Naive B cell (primary cell): ENCODE data around the gene IMMP2L. TPM values are rescaled to one million over a fixed set of nuclear protein-coding genes. Genes with fewer than 3 reads are reported as not detected.

ENCODE experiments used
- ATAC-seq, 2 donors: fragments of 150-1000 bp; cut with Tn5 transposase; 2 replicates each; pipeline ENCODE4 v1.10.0; 2021; ENCODE audit warnings: low read depth in 2 of 2, mild to moderate bottlenecking in 2 of 2, moderate library complexity in 2 of 2
- DNase-seq: peaks from one replicate; pipeline ENCODE4 v3.0.0; 2022
- H3K27ac Mint-ChIP-seq, 6 donors: one replicate each; pipeline ENCODE4 v1.8.0; 2020 to 2022; ENCODE audit warnings: mild to moderate bottlenecking in 6 of 6, mixed read lengths in 6 of 6, moderate library complexity in 5 of 6, inconsistent platforms in 2 of 6
- H3K27me3 Mint-ChIP-seq, 3 donors: one replicate each; pipeline ENCODE4 v1.8.0; 2021 to 2022; ENCODE audit warnings: mixed read lengths in 3 of 3, mild to moderate bottlenecking in 1 of 3
- H3K36me3 Mint-ChIP-seq, 2 donors: one replicate each; pipeline ENCODE4 v1.8.0; 2020 to 2022; ENCODE audit warnings: mixed read lengths in 2 of 2, inconsistent platforms in 1 of 2, mild to moderate bottlenecking in 1 of 2
- H3K4me1 Mint-ChIP-seq, 3 donors: one replicate each; pipeline ENCODE4 v1.8.0; 2020 to 2022; ENCODE audit warnings: mixed read lengths in 3 of 3, inconsistent platforms in 1 of 3, mild to moderate bottlenecking in 1 of 3, moderate library complexity in 1 of 3
- H3K4me3 Mint-ChIP-seq, 8 donors: one replicate each; pipeline ENCODE4 v1.8.0; 2020 to 2022; ENCODE audit warnings: mild to moderate bottlenecking in 8 of 8, mixed read lengths in 8 of 8, moderate library complexity in 8 of 8, inconsistent platforms in 2 of 8
- H3K9me3 Mint-ChIP-seq, 7 donors: one replicate each; pipeline ENCODE4 v1.8.0; 2020 to 2022; ENCODE audit warnings: mixed read lengths in 7 of 7, mild to moderate bottlenecking in 5 of 7, inconsistent platforms in 2 of 7, moderate library complexity in 1 of 7
- polyA plus RNA-seq, 6 donors: library from polyadenylated mRNA; unstranded; fragments of 300-500 nt; fragmentation: Illumina TruSeq; gene quantifications; one replicate each; pipeline ENCODE4 v1.2.3, GENCODE V29; 2021; ENCODE audit warnings: low read depth in 6 of 6

Gene IMMP2L
- polyA plus RNA-seq, 6 donors from 2014 or later = 14.9 to 34.0 (median 25.9) TPM

DNA sequence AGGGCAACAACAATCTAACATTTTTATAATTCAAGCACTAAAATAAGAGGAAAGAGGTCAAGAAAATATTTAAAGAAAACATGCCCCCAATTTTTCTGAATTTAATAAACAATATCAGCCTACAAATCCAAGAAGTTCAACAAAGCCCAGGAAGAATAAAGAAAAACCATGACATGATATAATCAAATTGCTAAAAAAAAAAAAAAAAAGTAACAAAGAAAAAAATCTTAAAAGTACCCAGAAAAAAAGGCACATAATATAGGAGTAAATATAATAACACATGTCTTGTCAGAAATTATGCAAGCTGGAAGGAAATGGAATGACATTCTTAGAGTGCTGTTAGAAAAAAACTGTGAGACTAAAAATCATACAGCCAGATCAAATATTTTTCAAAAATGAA lies 151.4 kb downstream of the IMMP2L start:
- Mint-ChIP-seq H3K4me1 (peaks cover 0 to 6% (median 3%) of the 10 kb centered on the region in 3 donors), H3K36me3 (peaks cover 14 to 18% of the 10 kb centered on the region in 2 donors), H3K9me3 (peaks cover 0 to 3% (median 0%) of the 10 kb centered on the region in 7 donors), H3K27ac (no peak overlapping the region), H3K27me3 (no peaks in the 10 kb centered on the region), H3K4me3 (no peak overlapping the region)
- no peak for ATAC-seq
- no peak for DNase-seq

DNA sequence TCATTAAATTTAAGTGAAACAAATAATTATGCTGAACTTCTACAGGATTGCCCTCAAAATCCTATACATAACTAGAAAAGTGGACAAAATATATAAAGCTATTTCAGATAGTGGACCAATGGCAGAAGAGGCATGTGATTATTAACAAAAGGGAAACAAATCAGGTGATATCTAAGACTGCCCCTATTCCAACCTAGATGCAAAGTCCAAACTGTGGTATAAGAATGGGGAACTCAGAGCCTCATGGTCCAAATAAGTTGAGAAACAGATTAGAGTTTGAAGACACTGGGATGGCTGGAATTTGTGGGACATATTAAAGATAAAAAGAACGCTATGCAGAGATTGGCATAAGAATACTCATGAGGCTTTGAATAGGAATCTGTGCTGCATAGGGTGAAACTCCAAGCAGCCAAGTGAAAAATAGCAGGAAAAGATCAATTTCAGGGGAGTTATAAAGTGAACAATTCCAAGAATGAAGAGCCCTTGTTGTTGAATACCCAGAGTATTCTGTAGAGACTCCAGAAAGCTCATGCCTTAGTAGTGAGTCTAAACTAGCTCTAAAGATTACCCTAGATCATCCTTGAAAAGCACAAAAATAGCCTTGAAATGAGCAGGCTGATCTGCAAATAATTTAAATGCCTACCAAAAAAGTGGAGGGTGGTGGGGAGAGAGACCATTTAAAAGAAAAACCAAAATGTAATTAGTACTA lies 152.4 kb downstream of the IMMP2L start:
- Mint-ChIP-seq H3K27me3 (no peaks in the 10 kb centered on the region), H3K9me3 (peaks cover 0 to 3% (median 0%) of the 10 kb centered on the region in 7 donors), H3K4me3 (no peak overlapping the region), H3K27ac (peak overlapping the region in 1 of 6 donors; percentile 49), H3K36me3 (peaks cover 14 to 18% of the 10 kb centered on the region in 2 donors), H3K4me1 (peaks cover 0 to 6% (median 3%) of the 10 kb centered on the region in 3 donors)
- ATAC-seq = no peak
- DNase-seq = no peak

DNA sequence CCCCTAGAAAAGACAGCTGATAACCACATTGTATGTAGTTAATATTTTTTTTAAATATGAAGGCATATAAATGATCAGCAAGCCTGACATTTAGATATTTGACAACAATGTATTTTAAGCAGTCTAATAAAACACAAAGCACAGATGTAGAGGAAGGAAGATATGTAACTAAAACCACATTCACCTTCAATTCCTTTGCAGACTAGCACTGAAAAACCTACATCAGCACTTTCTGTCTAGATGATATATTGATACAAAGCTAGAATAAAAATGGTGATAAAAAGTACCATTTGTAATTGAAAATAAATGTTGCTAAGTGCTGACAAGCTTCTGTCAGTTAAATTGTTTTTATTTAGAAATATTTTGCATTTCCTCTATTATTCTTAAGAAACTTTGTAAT lies 153.6 kb downstream of the IMMP2L start:
- ATAC-seq = no peak
- no peak overlapping the region for H3K27ac Mint-ChIP-seq
- no peak overlapping the region for H3K4me3 Mint-ChIP-seq
- H3K9me3 Mint-ChIP-seq = peaks cover 0 to 3% (median 0%) of the 10 kb centered on the region in 7 donors
- peaks cover 14 to 18% of the 10 kb centered on the region in 2 donors for H3K36me3 Mint-ChIP-seq
- peaks cover 0 to 4% (median 3%) of the 10 kb centered on the region in 3 donors for H3K4me1 Mint-ChIP-seq
- DNase-seq = no peak
- no peaks in the 10 kb centered on the region for H3K27me3 Mint-ChIP-seq

DNA sequence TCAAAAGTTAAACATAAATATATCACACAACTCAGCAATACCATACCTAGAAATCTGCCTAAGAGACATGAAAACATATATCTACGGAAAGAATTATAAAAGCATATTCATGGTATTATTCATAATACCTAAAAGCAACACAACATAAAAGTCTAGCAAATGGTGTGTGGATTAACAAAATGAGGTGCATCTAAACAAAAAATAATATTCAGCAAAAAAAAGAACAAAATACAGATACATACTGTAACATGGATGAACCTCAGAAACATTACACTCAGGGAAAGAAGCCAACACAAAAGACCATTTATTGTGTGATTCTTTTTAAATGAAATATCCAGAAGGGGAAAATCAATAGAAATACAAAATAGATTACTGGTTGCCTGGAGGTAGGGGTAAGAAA lies 155.0 kb downstream of the IMMP2L start:
- Mint-ChIP-seq H3K9me3 (peaks cover 0 to 7% (median 2%) of the 10 kb centered on the region in 7 donors), H3K4me3 (no peak overlapping the region), H3K27ac (no peak overlapping the region), H3K4me1 (peaks cover 3 to 5% (median 3%) of the 10 kb centered on the region in 3 donors), H3K27me3 (no peaks in the 10 kb centered on the region), H3K36me3 (peaks cover 14 to 18% of the 10 kb centered on the region in 2 donors)
- DNase-seq = no peak
- no peak for ATAC-seq

DNA sequence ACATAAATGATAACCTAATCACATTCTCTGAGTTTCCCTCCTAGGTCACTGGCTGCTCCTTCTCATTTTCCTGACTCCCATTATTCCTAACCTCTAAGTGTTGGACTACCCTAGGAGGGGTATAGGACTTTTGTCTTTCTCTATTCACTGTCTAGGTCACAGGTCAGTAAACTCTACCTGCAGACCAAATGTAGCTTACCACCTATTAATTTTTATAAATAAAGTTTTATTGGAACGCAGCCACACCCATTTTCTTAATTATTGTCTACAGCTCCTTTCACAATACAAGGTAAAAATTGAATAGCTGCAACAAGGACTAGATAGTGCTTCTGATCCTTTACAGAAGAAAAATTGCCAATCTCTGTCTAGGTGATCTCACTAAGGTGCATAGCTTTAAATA lies 156.7 kb downstream of the IMMP2L start:
- peaks cover 0 to 7% (median 2%) of the 10 kb centered on the region in 7 donors for H3K9me3 Mint-ChIP-seq
- no peak for ATAC-seq
- H3K4me1 Mint-ChIP-seq = peaks cover 0 to 5% (median 3%) of the 10 kb centered on the region in 3 donors

DNA sequence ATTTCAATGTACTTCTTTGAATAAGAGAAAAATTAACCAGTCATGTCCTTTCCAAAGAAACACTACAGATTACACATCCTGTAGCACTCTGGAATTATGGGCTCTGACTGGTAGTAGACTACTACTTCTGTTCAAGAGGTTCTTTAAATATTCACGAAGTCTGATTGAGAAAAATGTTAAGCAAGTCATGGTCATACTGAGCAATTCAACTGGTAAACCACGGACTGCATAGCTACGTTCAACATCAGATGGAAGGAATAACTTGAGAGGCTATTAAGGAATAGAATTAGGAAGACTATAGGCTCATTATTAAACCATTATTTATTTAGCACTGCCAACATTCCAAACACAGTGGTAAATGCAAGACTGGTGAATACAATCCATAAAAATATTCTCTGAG lies 160.8 kb downstream of the IMMP2L start:
- Mint-ChIP-seq H3K36me3 (peaks cover 4 to 5% of the 10 kb centered on the region in 2 donors), H3K27ac (no peak overlapping the region), H3K4me3 (no peak overlapping the region), H3K9me3 (peaks cover 0 to 7% (median 5%) of the 10 kb centered on the region in 7 donors), H3K27me3 (no peaks in the 10 kb centered on the region), H3K4me1 (peaks cover 0 to 5% (median 2%) of the 10 kb centered on the region in 3 donors)
- ATAC-seq (no peak), DNase-seq (no peak)

More for the DNA sequence above, 156.7 kb downstream of the IMMP2L start:
- no peak for DNase-seq
- no peak overlapping the region for H3K27ac Mint-ChIP-seq
- no peak overlapping the region for H3K4me3 Mint-ChIP-seq
- H3K27me3 Mint-ChIP-seq = no peaks in the 10 kb centered on the region
- peaks cover 4 to 7% of the 10 kb centered on the region in 2 donors for H3K36me3 Mint-ChIP-seq

DNA sequence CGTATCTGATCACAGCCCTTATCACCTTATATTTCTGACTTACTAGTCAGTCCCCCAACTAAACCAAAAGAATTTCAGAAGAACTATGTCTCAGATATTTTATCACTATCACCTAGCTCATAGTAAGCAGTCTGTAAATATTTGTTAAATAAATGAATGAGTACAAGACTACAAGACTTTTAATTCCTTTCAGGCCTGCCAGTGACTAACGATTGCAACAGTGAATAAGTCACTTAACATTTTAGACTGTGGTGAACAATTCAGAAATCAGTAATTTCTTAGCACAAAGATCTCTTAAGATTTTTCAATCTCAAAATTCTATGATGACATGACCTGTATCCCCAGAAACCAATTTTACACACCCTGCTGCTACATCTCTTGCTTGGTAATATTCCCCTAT lies 162.2 kb downstream of the IMMP2L start:
- ATAC-seq (no peak), DNase-seq (no peak)
- Mint-ChIP-seq H3K9me3 (peaks cover 2 to 9% (median 4%) of the 10 kb centered on the region in 7 donors), H3K4me3 (peak overlapping the region in 1 of 8 donors; percentile 62), H3K36me3 (peaks cover 0 to 8% of the 10 kb centered on the region in 2 donors), H3K27me3 (no peaks in the 10 kb centered on the region), H3K4me1 (peaks cover 0 to 5% (median 0%) of the 10 kb centered on the region in 3 donors), H3K27ac (no peak overlapping the region)

DNA sequence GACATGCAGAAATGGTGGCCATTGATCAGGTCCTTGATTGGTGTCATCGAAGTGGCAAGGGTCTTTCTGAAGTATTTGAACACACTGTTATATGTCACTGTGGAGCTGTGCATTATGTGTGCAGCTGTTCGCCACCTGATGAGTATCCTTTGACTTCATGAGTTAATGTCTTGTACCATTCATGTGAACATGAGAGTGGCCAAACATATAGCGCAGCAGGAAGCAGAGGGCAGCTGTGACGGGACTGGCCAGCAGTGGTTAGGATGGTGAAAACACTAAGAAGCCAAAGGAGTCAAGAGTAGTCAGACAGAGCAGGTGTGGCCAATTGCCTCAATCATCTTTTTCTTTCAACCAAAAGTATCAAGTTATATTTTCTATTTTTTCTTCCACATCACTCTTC lies 167.4 kb downstream of the IMMP2L start:
- Mint-ChIP-seq H3K36me3 (peaks cover 14 to 21% of the 10 kb centered on the region in 2 donors), H3K4me1 (peaks cover 0 to 10% (median 8%) of the 10 kb centered on the region in 3 donors), H3K9me3 (peaks cover 0 to 12% (median 4%) of the 10 kb centered on the region in 7 donors)

DNA sequence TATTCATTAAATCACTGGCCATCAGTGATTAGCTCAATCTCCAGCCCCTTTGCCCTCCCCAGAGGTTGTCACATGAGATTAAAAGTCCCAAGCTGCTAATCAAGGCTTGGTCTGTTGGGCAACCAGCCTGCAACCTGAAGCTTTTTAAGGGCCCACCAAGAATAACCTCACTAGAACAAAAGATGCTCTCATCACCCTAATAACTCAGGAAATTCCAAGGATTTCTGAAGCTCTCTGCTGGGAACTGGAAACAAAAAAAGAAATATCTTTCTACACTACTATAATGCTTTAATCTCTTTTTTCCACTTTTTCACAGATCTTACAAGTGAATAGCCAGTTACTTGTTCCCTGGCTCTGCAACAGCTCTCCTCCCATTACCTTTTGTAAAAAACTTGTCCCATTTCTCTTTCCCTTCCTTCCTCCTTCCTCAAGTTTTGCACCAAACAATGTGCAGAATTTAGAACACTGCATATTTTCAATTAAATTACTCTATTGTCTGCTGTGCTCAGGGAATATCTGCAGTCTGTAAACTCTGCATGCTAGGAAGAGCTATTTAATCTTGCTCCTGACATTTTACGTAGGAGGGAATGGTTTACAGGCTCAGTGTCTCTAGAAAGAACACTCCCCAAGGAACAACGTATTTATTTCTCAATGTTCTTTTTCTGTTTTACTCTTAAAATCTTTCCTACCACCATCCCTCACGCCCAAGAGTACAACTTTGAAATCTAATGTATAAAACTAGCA lies 169.1 kb downstream of the IMMP2L start:
- DNase-seq (no peak), ATAC-seq (no peak)
- H3K4me3 Mint-ChIP-seq = no peak overlapping the region
- peaks cover 13 to 23% (median 18%) of the 10 kb centered on the region in 3 donors for H3K4me1 Mint-ChIP-seq
- peaks cover 15 to 21% of the 10 kb centered on the region in 2 donors for H3K36me3 Mint-ChIP-seq
- no peaks in the 10 kb centered on the region for H3K27me3 Mint-ChIP-seq
- peak overlapping the region in 3 of 6 donors; percentile 13 to 37 (median 35) for H3K27ac Mint-ChIP-seq
- H3K9me3 Mint-ChIP-seq = peaks cover 0 to 18% (median 8%) of the 10 kb centered on the region in 7 donors

More for the DNA sequence above, 167.4 kb downstream of the IMMP2L start:
- Mint-ChIP-seq H3K27ac (no peak overlapping the region), H3K27me3 (no peaks in the 10 kb centered on the region), H3K4me3 (no peak overlapping the region)
- ATAC-seq (no peak), DNase-seq (no peak)

DNA sequence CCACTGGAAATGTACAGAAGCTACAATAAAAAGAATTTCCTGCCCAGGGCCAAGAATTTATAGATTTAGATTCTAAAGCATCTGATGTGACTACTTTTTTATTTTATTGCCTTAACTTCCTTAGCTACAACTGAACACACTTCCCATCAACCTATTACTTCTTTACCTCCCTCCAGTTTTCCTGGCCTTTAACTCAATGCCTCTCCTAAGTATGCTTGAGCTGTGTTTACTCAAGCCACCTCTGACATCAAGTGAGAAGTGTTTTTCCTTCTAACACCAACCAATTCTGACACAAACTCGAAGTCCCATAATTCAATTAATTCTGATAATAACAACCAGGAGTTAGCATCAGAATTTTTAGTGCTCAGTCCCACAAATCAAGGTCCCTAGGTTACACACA lies 170.0 kb downstream of the IMMP2L start:
- peaks cover 15 to 21% of the 10 kb centered on the region in 2 donors for H3K36me3 Mint-ChIP-seq
- DNase-seq (no peak), ATAC-seq (no peak)
- H3K9me3 Mint-ChIP-seq = peaks cover 0 to 18% (median 10%) of the 10 kb centered on the region in 7 donors
- no peak overlapping the region for H3K4me3 Mint-ChIP-seq
- H3K27me3 Mint-ChIP-seq = no peaks in the 10 kb centered on the region
- H3K27ac Mint-ChIP-seq = no peak overlapping the region
- peaks cover 16 to 25% (median 18%) of the 10 kb centered on the region in 3 donors for H3K4me1 Mint-ChIP-seq

DNA sequence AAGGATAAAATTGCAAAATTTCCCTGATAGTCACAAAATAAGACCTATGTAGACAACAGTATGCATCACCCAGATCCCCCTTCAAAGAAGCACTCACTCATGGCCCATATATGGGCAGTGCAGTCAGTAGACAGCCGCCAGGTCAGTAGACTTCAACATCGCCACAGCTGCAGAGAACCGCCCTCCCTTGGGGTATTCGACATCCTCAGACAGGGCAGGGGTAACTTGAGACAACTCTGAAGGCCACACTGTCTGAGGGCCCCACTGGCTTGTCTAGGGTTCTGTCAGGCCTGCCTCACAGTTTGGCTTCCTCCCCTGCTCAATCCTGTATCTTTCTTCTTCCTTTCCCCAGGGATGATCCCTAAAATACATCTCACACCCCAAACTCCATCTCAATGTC lies 172.3 kb downstream of the IMMP2L start:
- Mint-ChIP-seq H3K27ac (peak overlapping the region in 2 of 6 donors; percentile 9 to 90), H3K4me1 (peaks cover 16 to 25% (median 18%) of the 10 kb centered on the region in 3 donors), H3K9me3 (peaks cover 0 to 13% (median 6%) of the 10 kb centered on the region in 7 donors), H3K27me3 (no peaks in the 10 kb centered on the region), H3K4me3 (no peak overlapping the region), H3K36me3 (peaks cover 15 to 17% of the 10 kb centered on the region in 2 donors)
- ATAC-seq (no peak), DNase-seq (no peak)

DNA sequence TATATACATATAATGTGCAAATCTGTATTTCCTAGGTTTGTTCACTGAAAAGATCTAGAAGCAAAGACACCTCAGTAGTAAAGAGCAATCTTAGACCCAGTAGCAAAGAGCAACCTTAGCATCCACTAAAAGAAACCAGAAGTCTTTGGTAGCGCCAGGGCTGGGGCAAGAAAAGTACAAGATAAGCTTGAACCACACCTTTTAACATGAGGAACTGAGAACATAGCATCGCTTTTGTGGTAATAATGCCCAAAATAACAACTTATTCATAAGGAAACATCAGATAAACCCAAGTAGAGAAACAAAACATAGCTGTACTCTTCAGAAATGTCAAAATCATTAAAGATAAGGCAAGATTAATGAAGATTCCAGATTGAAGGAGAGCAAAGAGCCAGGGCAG lies 173.4 kb downstream of the IMMP2L start:
- peaks cover 14 to 15% of the 10 kb centered on the region in 2 donors for H3K36me3 Mint-ChIP-seq
- H3K4me1 Mint-ChIP-seq = peaks cover 16 to 26% (median 18%) of the 10 kb centered on the region in 3 donors
- H3K27me3 Mint-ChIP-seq = no peaks in the 10 kb centered on the region
- peak overlapping the region in 4 of 8 donors; percentile 1 to 45 (median 3) for H3K4me3 Mint-ChIP-seq
- DNase-seq (peak; percentile 5), ATAC-seq (peak; percentile 71 to 77)
- H3K9me3 Mint-ChIP-seq = peaks cover 0 to 13% (median 4%) of the 10 kb centered on the region in 7 donors
- peak overlapping the region in 4 of 6 donors; percentile 3 to 90 (median 47) for H3K27ac Mint-ChIP-seq

DNA sequence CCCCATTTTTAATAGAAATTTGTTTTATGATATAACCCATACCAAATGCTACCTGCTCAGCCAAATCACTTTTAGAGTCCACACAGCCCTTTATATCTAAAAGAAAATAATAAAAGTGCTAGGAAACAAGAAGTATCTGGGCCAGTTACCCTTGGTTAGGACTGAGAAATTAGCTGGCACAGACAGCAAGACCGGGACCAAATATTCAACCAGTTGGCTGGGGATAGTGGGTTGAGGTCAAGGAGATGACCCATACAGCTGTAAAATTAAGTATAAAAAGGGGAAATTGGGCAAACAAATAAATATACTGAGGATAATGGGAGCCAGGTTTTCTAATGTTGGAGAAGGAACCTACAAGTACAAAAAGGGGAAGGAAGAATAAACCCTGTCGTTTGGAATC lies 174.3 kb downstream of the IMMP2L start:
- Mint-ChIP-seq H3K27ac (no peak overlapping the region), H3K27me3 (no peaks in the 10 kb centered on the region), H3K4me3 (no peak overlapping the region), H3K4me1 (peaks cover 13 to 29% (median 16%) of the 10 kb centered on the region in 3 donors), H3K36me3 (peaks cover 9% of the 10 kb centered on the region in 2 donors), H3K9me3 (peaks cover 0 to 13% (median 4%) of the 10 kb centered on the region in 7 donors)
- ATAC-seq = no peak
- no peak for DNase-seq
